ENCODE measurements around the gene HOXD3.

Gene HOXD3

DNA sequence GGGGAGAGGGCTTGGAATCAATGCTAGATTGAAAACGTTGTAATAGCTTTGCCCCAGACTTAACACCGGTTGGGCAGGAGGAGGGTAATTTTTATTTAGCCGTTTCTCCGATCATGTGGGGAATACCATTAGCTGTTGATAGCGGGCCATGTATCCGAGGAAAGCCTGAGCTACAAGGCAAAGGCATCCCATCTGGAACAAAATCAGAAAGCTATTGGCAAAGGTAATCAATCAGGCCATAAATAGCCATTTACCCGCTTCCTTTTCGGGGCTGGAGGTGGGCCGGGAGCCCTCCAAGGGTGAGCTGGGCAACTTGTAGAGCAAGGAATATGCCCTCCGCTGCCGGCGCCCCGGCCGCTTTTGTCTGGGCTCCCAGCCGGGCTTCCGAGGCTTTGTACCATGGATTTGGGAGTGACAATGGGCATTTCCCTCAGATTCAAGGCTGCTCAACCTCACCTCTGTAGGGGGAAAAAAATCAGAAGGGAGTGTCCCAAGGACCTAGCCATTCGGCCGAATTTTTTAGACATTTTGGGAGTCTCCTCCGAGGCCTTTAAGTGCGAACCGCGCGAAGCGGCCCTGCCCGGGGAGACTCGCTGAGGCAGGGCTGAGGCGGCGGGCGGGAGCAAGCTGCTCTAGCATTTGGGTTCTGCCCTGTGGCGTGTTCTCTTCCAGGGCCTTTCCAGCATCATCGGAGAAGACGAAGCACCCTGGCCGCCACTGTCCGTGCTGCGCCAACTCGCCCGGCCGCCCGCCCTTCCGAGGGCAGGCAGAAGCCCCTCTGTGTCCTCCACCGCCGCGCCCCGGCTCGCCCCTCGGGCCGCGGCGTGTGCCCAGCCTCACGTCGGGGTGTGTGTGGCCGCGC lies 35.7 kb upstream of the HOXD3 start:
- no peak for DNase-seq (ENCODE audit: low read depth in 1 of 2, low spot score in 1 of 2)

DNA sequence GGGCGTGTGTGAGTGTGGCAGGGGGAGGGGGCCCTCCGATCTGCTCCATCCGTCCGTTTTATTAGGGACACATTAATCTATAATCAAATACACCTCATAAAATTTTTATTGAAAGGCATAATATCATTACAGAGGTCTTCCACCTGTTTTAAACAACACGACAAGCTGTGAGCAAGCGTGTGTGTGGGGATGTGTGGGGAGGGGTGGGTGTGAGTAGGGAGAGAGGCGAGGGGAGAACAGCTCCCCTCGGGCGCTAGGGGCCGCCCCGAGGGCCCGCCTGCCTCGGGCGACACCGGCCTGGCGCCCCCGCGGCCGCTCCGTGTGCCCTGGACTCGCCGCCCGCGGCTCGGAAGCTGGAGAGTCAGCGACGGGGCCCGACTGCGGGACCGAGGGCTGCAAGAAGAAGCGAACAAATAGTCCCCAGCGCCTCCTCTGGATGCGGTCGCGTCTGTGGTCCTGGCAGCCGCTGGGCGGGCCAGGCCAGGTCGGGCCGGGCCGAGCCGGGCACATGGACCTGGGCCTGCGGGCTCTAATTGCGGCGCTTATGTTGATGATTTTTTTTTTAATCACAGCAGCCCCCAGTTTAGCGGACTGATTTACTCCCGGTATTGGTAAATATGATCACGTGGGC lies 34.9 kb upstream of the HOXD3 start:
- no peak for DNase-seq (ENCODE audit: low read depth in 1 of 2, low spot score in 1 of 2)

DNA sequence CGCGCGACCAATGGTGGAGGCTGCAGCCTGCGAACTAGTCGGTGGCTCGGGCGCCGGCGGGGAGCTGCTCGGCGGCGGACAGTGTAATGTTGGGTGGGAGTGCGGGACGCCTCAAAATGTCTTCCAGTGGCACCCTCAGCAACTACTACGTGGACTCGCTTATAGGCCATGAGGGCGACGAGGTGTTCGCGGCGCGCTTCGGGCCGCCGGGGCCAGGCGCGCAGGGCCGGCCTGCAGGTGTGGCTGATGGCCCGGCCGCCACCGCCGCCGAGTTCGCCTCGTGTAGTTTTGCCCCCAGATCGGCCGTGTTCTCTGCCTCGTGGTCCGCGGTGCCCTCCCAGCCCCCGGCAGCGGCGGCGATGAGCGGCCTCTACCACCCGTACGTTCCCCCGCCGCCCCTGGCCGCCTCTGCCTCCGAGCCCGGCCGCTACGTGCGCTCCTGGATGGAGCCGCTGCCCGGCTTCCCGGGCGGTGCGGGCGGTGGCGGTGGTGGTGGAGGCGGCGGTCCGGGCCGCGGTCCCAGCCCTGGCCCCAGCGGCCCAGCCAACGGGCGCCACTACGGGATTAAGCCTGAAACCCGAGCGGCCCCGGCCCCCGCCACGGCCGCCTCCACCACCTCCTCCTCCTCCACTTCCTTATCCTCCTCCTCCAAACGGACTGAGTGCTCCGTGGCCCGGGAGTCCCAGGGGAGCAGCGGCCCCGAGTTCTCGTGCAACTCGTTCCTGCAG lies 34.3 kb upstream of the HOXD3 start, which contains the start of gene HOXD9:
Gene HOXD9 (plus strand): TSS at position 37 of the 728 bp plus-strand sequence. CDS start 50 bp downstream, at position 87.
- no peak for DNase-seq (ENCODE audit: low read depth in 1 of 2, low spot score in 1 of 2)

GRCh38 chr2:176123411-176124109 lies 33.5 kb upstream of the HOXD3 start:
- no peak for DNase-seq (ENCODE audit: low read depth in 1 of 2, low spot score in 1 of 2)

DNA sequence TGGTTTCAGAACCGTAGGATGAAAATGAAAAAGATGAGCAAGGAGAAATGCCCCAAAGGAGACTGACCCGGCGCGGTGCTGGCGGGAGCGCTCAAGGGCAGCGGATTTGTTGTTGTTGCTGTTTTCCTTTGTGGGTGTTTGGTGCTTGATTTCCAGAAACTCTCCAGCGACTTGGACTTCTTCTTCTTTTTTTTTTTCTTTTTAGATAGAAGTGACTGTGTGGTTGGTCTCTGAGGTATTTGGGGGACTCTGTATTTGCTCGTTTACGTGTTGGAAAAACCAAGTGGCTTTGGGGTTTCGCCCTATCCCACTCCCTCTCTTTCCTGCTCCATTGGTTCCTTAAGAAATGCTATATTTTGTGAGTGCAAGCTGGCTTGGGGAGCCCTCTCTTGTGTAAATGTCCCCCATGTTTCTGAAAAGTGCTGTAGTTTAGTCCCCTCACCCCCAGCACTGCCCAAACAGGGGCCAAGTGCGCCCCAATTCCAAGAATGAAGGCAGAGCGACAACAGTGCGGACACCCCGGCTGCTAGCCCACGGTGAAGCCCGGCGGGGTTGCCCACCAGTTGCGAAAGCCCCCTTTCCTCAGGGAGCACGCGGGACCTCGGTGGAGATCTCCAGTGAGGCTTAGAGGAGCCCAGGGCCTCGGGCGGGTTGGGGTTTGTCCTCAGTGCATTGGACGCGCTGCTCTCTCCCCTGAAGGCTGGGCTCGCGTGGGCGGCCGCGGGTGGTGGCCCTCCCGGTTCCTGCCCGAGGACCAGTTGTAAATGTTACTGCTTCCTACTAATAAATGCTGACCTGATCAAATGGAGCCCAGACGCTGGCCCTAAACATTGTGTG lies 32.8 kb upstream of the HOXD3 start:
- DNase-seq (ENCODE audit: low read depth in 1 of 2, low spot score in 1 of 2) = no peak

DNA sequence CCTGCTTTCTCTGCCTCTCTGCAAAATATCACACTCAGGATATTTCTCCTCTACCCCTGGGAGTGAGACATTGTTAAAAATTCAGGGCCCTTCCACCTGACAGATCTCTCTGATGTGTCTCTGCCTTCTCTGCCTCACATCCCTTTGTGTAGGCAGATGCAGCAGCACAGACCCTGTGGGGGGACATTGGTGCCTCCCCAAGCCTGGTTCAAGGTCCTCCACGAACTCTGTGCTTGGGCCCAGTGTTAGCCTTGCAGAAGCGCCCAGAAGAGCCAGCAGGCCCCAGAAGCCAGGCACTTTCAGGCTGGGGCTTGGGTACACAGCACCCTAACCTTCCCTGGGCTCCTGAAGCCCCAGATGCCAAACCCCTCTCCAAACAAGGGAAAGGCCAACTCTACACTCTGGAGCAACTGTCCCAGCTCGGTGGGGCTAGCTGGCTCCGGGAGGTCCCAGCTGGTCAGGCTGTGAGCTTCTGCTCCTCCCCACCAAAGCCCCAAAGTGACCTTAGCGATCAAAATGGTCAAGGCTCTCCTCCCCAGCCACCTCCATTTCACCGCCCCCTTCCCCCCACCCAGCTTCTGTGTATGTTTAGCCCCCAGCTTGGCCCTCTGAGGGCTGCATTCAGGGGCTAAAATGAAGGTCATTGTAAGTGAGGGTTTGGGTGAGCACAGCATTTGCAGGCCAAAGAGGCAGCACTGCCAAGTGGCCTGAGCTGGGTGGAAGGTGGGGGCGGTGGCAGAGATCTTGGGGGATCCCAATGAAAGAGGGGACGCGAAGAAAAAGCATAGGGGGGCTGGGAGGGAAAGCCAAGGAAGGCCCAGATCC lies 31.9 kb upstream of the HOXD3 start:
- DNase-seq (ENCODE audit: low read depth in 1 of 2, low spot score in 1 of 2) = no peak

GRCh38 chr2:176125772-176126054 lies 31.4 kb upstream of the HOXD3 start:
- DNase-seq (ENCODE audit: low read depth in 1 of 2, low spot score in 1 of 2) = no peak

GRCh38 chr2:176126929-176127773 lies 30.0 kb upstream of the HOXD3 start:
- DNase-seq (ENCODE audit: low read depth in 1 of 2, low spot score in 1 of 2) = peak; percentile 21 to 47

DNA sequence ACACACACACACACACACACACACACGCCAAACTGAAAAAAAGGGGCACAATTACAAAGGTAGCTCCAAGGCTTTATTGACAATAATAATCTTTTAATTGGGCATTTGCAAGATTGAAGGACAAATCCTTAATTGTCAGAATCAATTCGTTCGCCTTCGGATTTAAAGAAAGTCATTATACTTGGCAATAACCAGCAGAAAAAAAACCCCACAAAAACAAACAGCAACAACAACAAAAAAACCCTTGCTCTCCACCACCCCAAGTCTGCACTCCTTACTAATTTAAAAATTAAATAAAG lies 29.4 kb upstream of the HOXD3 start:
- DNase-seq (ENCODE audit: low read depth in 1 of 2, low spot score in 1 of 2) = no peak

- no peak for DNase-seq (ENCODE audit: low read depth in 1 of 2, low spot score in 1 of 2)
Measured at GRCh38 chr2:176128172-176128981, 28.7 kb upstream of the HOXD3 start.

DNA sequence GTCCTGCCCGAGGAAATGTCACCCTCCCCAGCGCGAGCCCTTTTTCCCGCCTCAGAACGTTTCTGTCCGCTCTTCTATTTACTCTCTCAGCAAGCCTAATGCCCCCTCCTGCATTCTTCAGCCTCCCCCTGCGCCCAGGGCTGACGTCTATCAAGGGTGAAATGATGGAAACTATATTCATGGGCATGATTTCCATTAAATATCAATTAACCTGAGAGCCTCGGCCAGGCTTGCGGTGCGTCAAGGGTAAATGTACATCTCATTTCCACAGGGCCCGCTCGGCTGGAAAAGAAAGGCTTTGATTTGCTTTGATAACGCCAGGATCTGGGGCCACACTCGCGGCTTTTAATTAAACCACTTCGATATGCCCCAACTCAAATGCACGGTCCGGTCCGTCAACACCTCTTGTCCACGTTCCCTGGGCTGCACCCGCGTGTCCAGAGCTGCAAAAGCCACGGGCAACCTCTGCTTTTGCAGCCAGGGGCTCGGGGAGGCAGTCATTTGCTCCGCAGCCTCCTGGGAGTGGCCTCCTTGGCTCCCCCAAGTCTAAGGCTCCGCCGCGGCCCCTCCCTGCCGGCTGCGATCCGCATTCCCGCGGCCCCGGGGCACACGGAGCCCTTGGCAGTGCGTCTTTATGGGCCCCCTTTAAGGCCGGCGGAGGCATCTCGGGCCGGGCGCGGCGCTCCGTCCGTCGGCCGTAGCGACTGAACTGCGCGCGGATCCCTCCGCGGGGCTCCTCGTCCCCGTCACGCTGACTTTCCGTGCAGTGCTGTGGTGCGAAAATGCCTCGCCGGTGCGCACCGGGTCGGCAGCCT lies 27.9 kb upstream of the HOXD3 start, which contains the start of gene HOXD8:
Gene HOXD8 (plus strand): TSS at position 724 of the 815 bp plus-strand sequence. CDS start 662 bp downstream, outside the sequence.
- DNase-seq (ENCODE audit: low read depth in 1 of 2, low spot score in 1 of 2) = no peak

- no peak for DNase-seq (ENCODE audit: low read depth in 1 of 2, low spot score in 1 of 2)
Measured at GRCh38 chr2:176129813-176130146, 27.3 kb upstream of the HOXD3 start.

DNA sequence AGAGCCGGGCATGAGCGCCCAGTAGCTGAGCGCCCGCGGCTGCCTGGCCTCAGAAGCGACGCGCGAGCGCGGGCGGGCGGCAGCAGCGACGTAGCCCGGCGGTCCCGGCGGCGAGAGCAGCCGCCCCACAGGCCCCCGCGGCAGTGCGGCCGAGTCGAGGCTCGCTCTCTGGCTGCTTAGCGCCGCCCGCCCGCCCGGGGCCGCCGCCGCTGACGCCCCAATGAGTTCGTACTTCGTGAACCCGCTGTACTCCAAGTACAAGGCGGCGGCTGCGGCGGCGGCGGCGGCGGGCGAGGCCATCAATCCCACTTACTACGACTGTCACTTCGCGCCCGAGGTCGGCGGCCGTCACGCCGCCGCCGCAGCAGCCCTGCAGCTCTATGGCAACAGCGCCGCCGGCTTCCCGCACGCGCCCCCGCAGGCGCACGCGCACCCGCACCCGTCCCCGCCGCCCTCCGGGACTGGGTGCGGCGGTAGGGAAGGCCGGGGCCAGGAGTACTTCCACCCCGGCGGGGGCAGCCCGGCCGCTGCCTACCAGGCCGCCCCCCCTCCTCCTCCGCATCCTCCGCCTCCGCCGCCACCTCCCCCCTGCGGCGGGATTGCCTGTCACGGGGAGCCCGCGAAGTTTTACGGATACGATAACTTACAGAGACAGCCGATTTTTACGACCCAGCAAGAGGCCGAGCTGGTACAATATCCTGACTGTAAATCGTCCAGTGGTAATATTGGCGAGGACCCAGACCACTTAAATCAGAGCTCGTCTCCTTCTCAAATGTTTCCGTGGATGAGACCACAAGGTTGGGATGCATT lies 26.8 kb upstream of the HOXD3 start:
- DNase-seq (ENCODE audit: low read depth in 1 of 2, low spot score in 1 of 2) = no peak

DNA sequence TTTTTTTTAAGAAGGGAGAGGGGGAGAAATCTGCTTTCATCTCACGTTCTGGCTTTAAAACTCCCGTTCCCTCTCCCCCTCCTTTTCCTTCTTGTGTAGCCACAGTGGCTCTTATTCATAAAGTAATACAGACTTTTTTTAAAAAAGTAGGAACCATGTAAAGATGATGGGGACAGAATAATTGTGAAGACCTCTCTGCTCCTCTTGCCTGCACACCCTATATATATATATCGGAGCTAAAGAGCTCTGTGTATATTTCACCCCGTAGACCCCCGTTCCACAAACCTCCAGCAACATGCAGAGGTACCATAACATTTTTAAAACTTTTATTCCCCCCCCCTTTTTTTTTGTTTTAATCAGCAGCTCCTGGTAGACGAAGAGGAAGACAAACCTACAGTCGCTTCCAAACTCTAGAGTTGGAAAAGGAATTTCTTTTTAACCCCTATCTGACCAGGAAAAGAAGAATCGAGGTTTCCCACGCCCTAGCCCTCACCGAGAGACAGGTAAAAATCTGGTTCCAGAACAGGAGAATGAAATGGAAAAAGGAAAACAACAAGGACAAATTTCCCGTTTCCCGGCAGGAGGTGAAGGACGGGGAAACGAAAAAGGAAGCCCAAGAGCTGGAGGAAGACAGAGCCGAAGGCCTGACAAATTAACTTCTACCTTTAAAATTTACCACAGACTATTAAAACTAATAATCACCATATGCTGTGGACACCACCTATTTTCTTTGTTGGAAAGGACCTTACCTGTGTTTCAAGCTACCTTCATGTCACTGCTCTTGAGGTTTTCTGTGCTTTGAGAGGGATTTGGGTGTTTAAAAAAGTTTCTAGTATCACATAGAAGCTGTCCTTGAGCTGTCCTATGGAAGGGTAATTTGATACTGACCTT lies 25.9 kb upstream of the HOXD3 start:
- DNase-seq (ENCODE audit: low read depth in 1 of 2, low spot score in 1 of 2) = no peak

DNA sequence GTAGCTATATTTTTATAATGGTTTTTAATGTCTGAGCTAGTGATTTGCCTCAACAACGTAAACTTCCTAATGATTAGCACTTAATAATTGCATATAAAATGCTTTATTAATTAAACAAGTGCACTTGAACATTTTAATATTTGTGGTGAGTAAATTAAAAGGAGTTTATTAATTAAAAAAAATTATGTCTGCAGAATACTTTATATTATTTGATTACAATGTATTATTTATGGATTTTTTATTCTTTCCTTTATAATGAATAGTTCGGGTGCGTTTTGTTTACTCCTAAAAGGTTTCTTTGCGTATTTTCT lies 25.3 kb upstream of the HOXD3 start:
- no peak for DNase-seq (ENCODE audit: low read depth in 1 of 2, low spot score in 1 of 2)

Measured in stimulated activated CD4-positive, alpha-beta T cell treated with anti-CD3 and anti-CD28 coated beads, Interleukin-15, amount 100 ng/mL, for 1 hour (primary cell).